SU-DHL-6 (cell line): ENCODE results near the gene LIN28B.

ENCODE experiments used
- H2AFZ ChIP-seq: fragments of 200-600 bp; sonication (generic); 2 replicates; pipeline ENCODE4 v1.6.1; 2014; ENCODE audit warnings: low read depth, mild to moderate bottlenecking, moderate library complexity, mixed read lengths, antibody characterized with exemption, low read length; ENCODE audit not compliant: severe bottlenecking
- H3F3A ChIP-seq: fragments of 200-600 bp; shearing (Covaris generic); 2 replicates; pipeline ENCODE4 v1.6.0; 2016; ENCODE audit warnings: antibody characterized with exemption, mild to moderate bottlenecking; ENCODE audit not compliant: insufficient read depth
- H3K27ac ChIP-seq: fragments of 200-600 bp; sonication (generic); 2 replicates; pipeline ENCODE4 v1.5.1; 2016; ENCODE audit warnings: low read depth, mild to moderate bottlenecking, low read length, moderate library complexity, mixed read lengths
- H3K27me3 ChIP-seq: fragments of 200-600 bp; sonication (generic), shearing (Covaris generic); 2 replicates; pipeline ENCODE4 v1.6.0; 2014; ENCODE audit warnings: mild to moderate bottlenecking, low read length
- H3K36me3 ChIP-seq: fragments of 200-600 bp; sonication (generic); 2 replicates; pipeline ENCODE4 v1.6.1; 2014; ENCODE audit warnings: mild to moderate bottlenecking, low read length, mixed read lengths
- H3K4me2 ChIP-seq: fragments of 300-600, 200-600 bp; shearing (Covaris generic), sonication (generic); 2 replicates; pipeline ENCODE4 v1.6.0; 2014; ENCODE audit warnings: low read length, low read depth, mild to moderate bottlenecking; ENCODE audit not compliant: poor library complexity, severe bottlenecking
- H3K4me3 ChIP-seq: fragments of 200-600 bp; sonication (generic); 2 replicates; pipeline ENCODE4 v1.5.1; 2014; ENCODE audit warnings: antibody characterized with exemption, low read length, mild to moderate bottlenecking, mixed read lengths; ENCODE audit not compliant: insufficient read depth, poor library complexity, severe bottlenecking
- H3K79me2 ChIP-seq: fragments of 200-600 bp; sonication (generic); 2 replicates; pipeline ENCODE4 v1.6.1; 2014; ENCODE audit warnings: mild to moderate bottlenecking, low read length, moderate library complexity; ENCODE audit not compliant: insufficient read depth
- H3K9ac ChIP-seq: fragments of 200-600 bp; sonication (generic); 2 replicates; pipeline ENCODE4 v1.7.0; 2014; ENCODE audit warnings: mild to moderate bottlenecking, low read length
- H3K9me2 ChIP-seq: fragments of 200-600 bp; sonication (generic); replicated peaks from 2 replicates; pipeline ENCODE4 v1.6.1; 2014; ENCODE audit warnings: low read length; ENCODE audit not compliant: insufficient read depth
- H3K9me3 ChIP-seq: fragments of 200-600 bp; sonication (generic); 2 replicates; pipeline ENCODE4 v1.6.1; 2014; ENCODE audit warnings: low read length, mixed read lengths; ENCODE audit not compliant: insufficient read depth
- H4K20me1 ChIP-seq: fragments of 200-600 bp; sonication (generic); 2 replicates; pipeline ENCODE4 v1.6.1; 2014; ENCODE audit warnings: low read depth, mild to moderate bottlenecking, antibody characterized with exemption, low read length, moderate library complexity, mixed read lengths
- EZH2phosphoT487 ChIP-seq: fragments of 200-600 bp; sonication (generic), shearing (Covaris generic); conservative IDR thresholded peaks from 2 replicates; pipeline ENCODE4 v1.6.1; 2018; ENCODE audit warnings: mild to moderate bottlenecking, antibody characterized with exemption, low read length, moderate library complexity, mixed read lengths
- TF ChIP-seq, protein P1 (sequence below): fragments of 200-600 bp; sonication (generic); IDR thresholded peaks from one replicate; pipeline ENCODE4 v1.5.1; 2017; ENCODE audit warnings: antibody characterized with exemption, mild to moderate bottlenecking, low read length, moderate library complexity; ENCODE audit not compliant: insufficient read depth, poor library complexity, severe bottlenecking

LIN28B gene

DNA sequence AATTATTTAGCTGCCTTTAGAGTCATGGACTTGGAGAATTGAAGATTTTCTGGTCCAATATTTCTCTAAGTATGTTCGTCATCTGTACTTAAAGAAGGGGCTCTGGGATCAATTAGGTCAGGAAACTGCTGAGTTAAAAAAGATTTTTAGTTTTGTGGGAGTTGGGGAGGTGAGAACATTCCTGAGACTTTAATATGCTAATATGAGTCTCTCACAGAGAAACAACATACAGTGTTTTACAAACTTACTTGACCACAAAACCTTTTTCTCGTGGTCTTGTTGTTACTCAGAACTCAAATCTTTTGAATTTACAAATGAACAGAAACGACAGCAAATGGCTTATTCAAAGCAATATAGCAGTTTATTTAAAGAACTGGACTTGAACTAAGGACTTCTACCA, 67.9 kb downstream of the LIN28B start:
- no peaks in the 10 kb centered on the region for H3K79me2 ChIP-seq

GRCh38 chr6:105028898-105029297, 72.0 kb downstream of the LIN28B start:
- Histone ChIP-seq H3K27me3 (no peaks in the 10 kb centered on the region), H4K20me1 (no peaks in the 10 kb centered on the region), H3K79me2 (no peaks in the 10 kb centered on the region), H3K9me3 (no peaks in the 10 kb centered on the region), H3K36me3 (no peaks in the 10 kb centered on the region), H3K27ac (no peak overlapping the region), H3K4me3 (no peak overlapping the region), H3K9ac (no peak overlapping the region), H3K9me2 (no peaks in the 10 kb centered on the region), H3F3A (no peaks in the 10 kb centered on the region), H3K4me2 (no peak overlapping the region), H2AFZ (no peak overlapping the region)
- TF ChIP-seq, protein P1, sequence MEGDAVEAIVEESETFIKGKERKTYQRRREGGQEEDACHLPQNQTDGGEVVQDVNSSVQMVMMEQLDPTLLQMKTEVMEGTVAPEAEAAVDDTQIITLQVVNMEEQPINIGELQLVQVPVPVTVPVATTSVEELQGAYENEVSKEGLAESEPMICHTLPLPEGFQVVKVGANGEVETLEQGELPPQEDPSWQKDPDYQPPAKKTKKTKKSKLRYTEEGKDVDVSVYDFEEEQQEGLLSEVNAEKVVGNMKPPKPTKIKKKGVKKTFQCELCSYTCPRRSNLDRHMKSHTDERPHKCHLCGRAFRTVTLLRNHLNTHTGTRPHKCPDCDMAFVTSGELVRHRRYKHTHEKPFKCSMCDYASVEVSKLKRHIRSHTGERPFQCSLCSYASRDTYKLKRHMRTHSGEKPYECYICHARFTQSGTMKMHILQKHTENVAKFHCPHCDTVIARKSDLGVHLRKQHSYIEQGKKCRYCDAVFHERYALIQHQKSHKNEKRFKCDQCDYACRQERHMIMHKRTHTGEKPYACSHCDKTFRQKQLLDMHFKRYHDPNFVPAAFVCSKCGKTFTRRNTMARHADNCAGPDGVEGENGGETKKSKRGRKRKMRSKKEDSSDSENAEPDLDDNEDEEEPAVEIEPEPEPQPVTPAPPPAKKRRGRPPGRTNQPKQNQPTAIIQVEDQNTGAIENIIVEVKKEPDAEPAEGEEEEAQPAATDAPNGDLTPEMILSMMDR: no peak
- TF ChIP-seq EZH2phosphoT487: no peak

More for the DNA sequence above, 67.9 kb downstream of the LIN28B start:
- TF ChIP-seq EZH2phosphoT487: no peak
- TF ChIP-seq, protein P1: no peak
- no peak overlapping the region for H3K9ac ChIP-seq
- no peaks in the 10 kb centered on the region for H4K20me1 ChIP-seq
- H3K9me2 ChIP-seq: no peaks in the 10 kb centered on the region
- H3K36me3 ChIP-seq: no peaks in the 10 kb centered on the region
- no peak overlapping the region for H3K27ac ChIP-seq
- H3K27me3 ChIP-seq: no peaks in the 10 kb centered on the region
- no peaks in the 10 kb centered on the region for H3F3A ChIP-seq
- H3K4me2 ChIP-seq: no peak overlapping the region
- H3K9me3 ChIP-seq: no peaks in the 10 kb centered on the region
- H2AFZ ChIP-seq: no peak overlapping the region
- no peak overlapping the region for H3K4me3 ChIP-seq

GRCh38 chr6:105029581-105029980, 72.7 kb downstream of the LIN28B start:
- no peaks in the 10 kb centered on the region for H3K9me3 ChIP-seq
- no peak overlapping the region for H3K4me2 ChIP-seq
- no peaks in the 10 kb centered on the region for H3K9me2 ChIP-seq
- no peaks in the 10 kb centered on the region for H3K36me3 ChIP-seq
- H3K27ac ChIP-seq: no peak overlapping the region
- H3K79me2 ChIP-seq: no peaks in the 10 kb centered on the region
- no peak overlapping the region for H3K9ac ChIP-seq
- H3K4me3 ChIP-seq: no peak overlapping the region
- H2AFZ ChIP-seq: no peak overlapping the region
- no peaks in the 10 kb centered on the region for H3K27me3 ChIP-seq
- TF ChIP-seq EZH2phosphoT487: no peak
- TF ChIP-seq, protein P1: no peak
- no peaks in the 10 kb centered on the region for H4K20me1 ChIP-seq
- H3F3A ChIP-seq: no peaks in the 10 kb centered on the region
